AG20443 (cell line): ENCODE results near the gene SYT1.
"Not testable (repeated sequence)": the region's sequence is repeated elsewhere in the genome, so short reads cannot be mapped to it uniquely, and the experiment has no call there.

Source experiments
- DNase-seq: peaks from one replicate; pipeline ENCODE4 v3.0.0; 2012; ENCODE audit warnings: low spot score, mixed read lengths

Gene SYT1

DNA sequence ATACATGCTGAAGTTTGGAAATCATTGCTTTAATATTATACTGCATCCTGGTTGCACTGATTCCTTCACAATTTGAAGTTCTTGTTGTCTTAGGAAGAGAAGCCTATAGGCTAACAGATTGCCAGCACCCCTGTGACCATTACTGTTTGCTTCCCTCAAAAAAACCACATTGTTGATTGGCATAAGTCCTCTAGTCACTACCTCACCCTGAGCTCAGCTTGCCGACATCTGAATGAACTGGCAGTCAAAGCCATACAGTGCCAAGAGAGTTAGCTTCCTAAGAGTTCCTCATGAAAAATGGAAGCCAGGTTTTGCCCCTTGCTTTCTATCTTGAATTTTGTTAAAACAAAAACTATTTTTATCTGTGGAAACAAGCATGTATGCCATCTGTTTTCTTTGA, 276.1 kb downstream of the SYT1 start:
- no peak for DNase-seq

DNA sequence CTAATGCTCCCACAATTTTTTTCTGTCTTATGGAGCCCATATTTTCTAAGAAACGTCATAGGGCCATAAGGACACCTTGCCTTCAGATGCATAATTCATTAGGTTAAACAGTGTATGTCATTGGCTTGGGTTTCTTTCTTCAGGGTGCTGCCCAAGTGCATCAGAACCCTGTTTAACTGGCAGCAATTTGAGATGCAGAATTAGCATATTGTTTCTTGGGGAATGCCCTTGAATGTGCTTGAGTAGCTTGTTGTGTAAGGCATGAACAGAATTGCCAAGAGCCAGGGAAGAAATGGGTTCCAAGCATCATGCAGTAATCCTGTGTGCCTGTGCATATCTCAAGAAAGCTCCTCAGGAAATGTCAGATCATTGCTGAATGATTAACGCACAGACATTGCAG, 277.2 kb downstream of the SYT1 start:
- DNase-seq, result no peak

DNA sequence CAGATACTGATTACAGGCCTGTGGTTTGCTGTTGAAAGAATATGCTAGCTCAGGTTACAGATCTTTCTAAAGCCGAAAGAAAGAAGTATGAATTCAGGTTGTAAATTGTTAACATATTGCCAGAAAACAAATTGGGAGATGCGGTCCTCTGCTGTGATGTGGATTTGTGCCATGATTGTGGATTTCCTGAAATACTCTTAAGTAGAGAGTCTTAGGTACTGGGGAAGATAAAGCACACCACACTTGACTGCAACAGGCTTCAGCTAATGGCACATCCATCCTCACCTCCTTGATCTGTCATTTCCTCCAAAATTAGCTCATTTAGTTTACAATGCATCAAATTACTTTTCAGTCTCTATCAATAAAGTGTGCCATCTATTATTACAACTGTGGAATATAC, 279.2 kb downstream of the SYT1 start:
- DNase-seq, result no peak

DNA sequence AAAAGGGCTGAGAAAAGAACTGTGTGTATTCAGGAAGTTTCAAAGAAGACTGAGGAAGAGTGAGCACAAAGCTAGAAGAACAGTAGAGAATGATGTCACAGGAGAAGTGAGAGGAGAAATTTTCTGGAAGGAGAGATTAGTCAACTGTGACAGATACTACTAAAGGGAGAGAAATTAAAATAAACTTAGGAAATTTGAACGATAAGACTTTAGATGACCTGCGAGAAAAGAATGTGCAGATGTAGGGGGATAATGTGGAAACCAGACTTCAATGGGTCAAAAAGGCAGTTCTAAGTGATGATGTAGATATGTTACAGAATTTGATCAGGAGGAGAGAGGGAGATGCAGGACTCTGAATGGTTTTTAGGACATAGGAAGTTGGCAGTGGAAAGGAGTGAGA, 287.4 kb downstream of the SYT1 start:
- no peak for DNase-seq

DNA sequence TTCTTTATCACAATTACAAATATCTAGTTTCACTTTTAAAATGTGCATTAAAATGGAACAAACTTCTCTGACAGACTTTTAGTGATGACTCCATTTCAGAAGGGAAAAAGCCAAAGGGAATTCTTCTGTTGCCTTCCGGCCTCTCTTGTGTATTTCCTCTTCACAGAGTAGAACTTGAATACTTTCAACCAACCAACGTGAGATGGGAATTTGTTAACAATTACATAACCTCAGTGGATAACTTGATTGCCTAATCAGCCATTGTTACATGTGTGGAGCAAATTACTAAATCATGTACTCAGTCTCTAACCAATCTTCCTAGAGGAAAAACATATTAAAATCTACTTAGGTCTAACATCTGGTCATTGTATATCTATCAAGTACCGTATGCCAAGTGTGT, 291.1 kb downstream of the SYT1 start:
- DNase-seq, result peak; percentile 11

DNA sequence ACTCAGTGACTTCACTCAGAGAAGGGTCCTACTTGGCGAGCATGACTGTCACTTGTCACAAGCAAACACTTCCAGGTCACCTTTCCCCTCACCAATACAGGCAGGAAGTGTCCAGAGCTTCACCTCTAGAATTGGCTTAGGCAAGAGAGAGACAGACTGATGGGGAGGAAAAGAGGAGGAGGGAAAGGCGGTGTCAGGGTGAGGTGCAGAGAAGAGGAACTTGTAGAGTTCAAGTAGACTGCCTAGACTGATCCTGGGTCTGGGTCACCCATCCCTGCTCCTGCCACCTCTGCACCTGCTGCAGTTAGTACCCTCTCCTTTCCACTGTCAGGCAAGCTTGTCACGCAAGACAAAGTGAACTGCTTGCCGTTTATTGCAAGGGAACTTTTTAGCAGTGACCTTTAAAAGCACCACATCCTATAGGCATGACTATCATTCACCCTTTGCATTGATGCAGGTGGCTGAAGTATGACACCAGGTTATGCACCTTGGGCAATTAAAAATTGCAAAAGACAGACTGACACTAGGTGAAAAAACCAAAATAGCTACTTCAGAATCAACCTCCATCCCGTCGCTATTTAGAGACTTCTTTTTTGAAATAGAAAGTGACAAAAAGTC, 292.4 kb downstream of the SYT1 start:
- DNase-seq, result no peak

DNA sequence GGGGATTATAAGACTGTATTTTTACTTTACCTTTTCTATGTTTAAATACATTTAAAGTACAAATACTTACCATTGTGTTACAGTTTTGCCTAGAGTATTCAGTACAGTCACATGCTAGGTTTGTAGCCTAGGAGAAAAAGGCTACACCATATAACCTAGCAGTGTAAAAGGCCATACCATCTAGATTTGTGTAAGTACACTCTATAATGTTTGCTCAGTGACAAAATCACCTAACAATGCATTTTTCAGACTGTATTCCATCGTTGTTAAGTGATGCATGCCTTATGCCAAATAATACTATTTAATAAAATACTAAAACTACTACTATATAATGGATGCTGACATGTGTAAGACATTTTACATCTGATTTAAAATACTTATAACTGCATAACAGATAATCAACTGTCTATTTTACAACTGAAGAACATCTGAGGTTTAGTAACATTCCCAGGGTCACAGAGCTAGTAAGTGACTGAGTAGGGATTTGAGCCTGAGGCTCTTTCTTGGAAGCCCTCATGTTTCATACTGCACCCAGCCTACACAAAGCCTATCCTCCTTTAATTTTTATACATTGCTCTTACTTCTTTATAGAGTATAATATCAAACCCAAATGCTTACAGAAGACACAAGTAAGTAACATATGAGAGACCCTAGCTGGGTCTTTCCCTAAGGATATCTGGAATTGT, 296.8 kb downstream of the SYT1 start:
- no peak for DNase-seq

DNA sequence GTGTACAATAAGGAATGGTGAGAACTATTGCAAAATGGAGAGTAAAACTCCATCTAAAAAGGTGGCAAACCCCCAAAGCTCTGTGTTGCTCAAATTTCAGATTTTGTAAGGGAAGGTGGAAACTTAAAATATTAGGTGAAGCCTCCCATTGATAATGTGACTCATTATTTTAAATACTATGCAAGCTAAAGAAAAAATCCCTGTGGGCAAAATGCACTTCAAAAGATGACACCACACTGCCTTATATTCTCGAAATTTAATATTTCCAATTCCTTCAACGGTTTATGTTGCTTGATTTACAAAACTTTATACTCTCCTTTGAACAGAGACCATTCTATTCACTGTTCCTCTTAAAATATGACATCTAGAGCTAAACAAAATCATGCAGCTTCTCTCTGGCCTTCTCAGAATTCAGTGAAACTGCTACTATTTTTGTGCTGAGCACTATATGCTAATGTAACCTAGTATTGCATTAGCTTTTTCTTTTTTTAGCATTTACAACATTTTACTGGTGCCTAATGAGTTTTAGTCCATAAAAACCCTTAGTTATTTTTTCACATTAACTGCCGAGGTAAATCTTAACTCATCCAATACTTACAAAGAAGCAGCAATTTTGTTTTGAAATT, 297.7 kb downstream of the SYT1 start:
- no peak for DNase-seq

DNA sequence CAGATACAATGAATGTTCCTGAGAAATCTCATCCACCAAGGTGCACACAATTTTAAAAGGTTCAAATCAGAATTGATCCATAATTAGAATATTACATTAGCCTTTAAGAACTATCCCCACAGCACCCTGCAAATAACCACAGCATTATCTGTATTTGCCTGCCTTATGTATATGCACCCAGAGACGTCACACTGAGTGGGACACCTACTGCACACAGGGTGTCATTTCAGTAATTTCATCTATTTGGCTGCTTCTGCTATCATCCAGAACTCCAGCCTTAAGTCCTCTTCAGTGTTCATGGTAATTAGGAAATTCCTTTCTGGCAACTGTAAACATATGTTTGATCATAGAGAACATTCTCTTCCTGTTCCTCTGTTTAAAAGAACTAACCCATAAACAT, 298.4 kb downstream of the SYT1 start:
- no peak for DNase-seq

DNA sequence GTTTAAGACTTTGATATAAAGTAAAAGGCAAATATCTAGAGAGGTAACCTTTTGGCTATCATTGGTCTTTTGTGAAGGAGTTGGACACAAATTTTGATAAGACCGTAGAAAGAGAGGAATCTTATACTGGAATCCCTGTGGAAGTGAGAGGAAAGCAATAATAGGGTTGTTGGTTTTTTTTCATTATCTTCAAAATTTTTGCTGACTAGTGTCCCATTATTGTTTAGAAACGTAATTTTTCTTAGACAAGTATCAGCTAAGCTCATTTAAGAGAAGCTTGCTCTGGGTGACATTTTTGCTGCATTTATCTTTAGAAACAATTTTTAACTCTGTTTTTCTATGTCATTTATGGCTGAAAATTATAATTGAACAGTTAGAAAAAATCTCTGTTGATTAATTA, 300.3 kb downstream of the SYT1 start:
- no peak for DNase-seq

DNA sequence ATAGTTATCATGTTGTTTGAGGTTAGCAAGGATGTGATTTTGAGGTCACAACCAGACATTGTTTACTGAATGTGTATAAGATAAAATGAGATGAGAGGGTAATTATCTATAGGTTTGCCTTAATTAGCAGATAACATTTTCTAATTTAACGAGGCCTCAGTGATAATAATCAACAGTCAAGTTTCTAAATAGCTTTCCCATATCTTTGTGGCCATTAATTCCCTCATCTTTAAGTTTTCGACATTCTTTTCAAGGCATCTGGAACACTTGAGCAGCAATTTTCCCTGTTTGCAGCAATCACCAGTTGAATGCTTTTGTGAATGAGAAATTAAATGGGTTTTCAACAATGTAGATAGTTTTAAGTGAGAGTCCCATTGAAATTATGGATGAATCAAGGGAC, 304.1 kb downstream of the SYT1 start:
- DNase-seq, result no peak

DNA sequence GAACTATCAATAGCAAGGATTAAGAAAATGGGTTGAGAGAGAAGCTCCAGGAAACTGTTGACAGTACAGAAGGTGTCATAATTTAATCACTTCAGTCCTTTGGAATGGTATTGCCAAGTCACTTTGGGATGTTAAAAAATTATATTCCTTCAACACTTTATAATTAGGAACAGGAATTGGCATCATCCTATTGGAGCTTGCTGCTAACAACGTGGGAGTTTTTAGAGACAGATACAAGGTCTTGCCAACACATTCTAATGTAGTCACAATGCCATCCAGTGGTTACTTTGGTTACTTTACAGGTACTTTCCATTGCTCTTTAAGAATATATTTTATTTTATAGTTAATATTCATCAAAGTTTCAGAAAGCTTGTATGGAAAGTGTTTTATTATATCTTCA, 310.1 kb downstream of the SYT1 start:
- peak; percentile 30 for DNase-seq

DNA sequence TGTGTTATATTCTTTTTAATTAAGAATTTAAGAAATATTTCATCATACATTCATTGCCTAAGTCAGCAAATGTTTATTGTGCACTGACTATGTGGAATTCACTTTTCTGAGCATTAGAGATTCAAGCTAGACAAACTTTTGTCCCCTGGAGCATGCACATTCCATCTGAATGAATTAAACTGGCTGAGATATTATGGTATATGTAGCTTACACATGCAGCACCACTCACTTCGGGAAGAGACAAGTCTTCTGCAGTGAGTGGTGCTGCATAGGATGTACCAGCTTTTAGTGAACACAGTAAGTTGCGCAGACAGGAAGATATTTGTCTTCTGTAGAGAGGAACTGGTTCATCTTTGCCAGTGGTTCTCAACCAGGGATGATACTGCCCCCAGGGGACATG, 318.4 kb downstream of the SYT1 start:
- DNase-seq, result no peak

DNA sequence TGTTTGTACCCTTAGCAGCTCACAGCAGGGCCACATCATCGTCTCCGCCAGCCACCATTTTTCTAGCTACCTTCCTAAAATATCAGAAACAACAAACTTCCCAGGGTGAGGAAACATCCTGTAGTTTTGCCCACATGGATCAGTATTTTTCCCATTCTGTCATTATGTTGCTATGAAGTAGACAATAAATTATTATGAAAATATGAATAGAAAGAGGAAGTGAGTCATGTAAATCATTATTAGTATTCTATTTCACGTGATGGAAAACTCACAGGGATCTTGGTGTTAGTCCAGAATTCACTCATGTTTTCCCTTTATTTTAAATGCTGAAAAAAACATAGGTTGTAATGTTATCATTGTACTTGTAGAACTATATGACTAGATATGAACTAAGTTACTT, 319.4 kb downstream of the SYT1 start:
- DNase-seq, result no peak

DNA sequence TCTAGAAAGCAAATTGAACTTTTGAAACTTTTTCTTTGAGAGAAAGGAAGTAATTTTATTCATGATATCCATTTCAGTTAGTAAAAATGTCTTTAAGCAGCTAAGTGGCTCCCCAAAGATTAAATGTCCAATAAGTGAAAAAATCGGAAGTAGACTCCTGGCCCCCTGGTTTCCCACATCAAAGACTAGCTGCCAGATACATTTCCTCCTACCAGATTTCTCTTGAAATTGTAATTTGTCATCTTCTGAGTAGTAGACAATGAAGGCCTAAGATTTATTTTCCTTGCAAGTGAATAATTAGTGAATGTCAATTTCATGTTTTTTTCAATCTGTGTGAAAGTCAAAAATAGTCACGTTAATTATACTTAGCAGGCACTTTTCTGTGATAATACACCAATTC, 321.9 kb downstream of the SYT1 start:
- no peak for DNase-seq

DNA sequence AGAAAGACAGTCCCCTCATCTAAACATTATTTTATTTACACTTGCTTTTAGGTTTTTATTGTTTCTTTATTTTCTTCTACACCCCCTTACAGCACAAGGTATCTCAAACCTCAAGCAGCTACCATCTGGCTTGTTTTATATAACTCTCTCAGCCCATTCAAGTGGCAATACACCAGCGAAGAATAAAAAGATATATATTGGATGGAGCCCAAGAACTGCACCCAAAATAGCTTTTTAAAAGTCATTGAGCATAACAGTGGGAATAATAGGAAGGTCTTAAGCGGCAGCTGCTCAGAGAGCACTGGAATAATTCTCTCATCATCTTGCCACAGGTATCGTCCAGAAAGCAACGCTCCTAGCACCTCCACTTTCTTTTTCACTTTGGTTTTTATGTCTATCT, 322.5 kb downstream of the SYT1 start:
- DNase-seq, result no peak

DNA sequence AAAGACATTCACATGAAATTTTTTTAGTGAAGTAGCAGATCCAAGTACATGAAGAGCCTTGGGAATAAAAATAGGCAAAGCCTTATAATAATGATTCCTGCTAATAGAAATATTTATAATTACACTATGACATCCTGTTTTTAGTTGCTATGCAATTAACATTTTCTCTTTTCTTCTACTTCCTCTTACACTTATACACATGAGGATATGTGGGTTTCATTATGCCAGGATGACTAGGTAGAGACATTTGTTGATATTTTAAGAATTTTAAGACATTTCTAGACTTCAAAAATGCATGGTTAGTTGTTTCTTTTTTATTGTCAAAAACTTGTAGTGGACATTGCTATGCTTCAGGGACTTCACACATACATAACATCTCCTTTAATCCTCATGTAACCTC, 326.8 kb downstream of the SYT1 start:
- no peak for DNase-seq

DNA sequence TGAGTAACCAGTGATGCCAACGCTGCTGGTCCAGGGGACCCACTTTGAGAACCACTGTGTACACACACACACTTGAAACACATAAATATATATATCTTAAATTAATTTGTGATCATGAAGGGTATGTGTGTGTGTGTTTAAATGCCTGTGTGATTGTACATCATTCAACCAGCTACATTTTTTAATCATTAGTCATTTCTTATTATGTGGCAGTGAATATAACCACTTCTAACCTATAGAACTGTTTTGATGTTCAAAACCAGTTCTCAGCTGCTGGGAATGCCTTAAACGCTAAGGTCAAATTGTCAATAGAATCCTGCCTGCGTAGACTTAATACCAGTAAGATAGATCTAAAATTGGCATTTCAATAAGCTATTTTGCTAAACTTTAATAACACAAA, 330.0 kb downstream of the SYT1 start:
- no peak for DNase-seq

DNA sequence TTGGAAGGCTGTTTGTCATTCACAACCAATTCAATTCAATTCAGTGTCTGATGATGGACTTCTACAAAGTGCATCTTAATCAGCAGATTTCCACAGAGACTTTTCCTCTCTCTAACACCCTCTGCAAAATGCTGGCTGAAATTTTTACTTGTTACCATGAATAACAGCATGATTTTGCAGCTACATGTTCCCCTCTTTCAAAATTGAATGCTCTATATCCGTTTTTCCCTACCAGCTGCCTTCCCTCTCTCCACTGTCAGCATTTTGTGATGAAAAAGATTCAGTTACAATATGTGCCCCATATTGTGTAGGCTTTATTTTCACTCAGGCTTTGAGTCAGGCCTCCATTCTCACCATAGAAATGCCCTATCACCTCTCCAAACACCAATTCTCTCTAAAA, 334.6 kb downstream of the SYT1 start:
- DNase-seq, result no peak

DNA sequence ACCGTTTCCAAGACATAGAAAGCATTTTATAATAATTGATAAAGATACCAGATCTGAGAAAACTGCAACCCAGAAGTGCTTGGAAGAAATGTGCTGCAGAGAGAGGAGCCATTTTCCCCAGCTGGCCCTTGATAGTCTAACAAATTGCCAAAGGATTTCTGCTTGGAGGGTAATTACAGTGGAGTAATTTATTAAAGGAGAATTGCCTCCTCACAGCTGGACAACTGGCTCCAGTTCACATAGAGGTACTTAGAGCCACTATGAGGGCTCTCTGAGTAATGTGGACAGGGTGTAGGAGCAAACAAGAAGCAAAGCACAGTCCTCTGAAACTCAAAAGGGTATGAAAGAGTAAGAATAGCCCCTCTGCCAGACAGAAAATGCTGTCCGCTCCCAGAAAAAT, 335.6 kb downstream of the SYT1 start:
- DNase-seq, result no peak

DNA sequence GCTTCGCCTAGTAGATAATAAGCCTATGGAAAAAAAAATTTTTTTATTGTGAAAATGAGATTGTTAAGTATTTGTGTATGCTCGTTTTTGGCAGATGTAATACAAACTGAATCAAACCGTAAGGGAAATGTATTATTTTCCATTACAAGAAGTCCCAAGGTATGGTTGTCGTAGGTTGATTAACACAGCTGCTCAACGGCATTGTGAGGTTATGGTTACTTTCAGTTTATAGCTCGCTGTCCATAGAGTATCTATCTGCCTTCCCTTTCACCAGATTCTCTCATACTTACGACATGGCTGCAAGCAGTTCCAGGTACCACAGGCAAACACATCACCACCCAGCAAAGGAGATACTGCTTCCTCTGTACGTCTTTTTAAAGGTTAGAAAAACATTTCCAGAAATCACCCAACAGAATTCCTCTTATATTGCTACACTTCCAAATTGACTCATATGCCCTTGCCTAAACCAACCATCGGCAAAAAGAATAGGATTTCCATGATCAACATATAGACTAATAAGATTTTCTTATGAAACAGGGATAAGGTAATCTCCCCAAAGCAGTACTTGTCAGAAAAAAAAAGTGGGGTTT, 338.6 kb downstream of the SYT1 start:
- DNase-seq, result no peak

DNA sequence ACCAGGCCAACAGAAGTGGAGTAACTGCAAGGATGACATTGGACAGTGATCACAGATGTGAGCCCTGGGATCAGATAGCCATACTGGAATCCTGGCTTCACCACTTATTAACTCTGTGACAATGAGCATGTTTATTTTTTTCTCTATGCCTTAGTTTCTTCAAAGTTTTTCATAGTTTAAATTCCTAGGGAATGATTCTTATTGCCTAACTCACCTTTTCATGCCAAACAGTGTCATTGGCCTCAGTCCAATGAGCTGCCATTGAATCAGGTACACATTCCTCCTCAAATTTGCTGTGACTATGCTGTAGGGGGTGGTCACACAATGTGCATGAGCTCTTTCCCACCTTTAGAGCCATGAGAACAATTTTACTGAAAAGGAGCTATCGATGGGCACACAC, 342.3 kb downstream of the SYT1 start:
- DNase-seq, result no peak

DNA sequence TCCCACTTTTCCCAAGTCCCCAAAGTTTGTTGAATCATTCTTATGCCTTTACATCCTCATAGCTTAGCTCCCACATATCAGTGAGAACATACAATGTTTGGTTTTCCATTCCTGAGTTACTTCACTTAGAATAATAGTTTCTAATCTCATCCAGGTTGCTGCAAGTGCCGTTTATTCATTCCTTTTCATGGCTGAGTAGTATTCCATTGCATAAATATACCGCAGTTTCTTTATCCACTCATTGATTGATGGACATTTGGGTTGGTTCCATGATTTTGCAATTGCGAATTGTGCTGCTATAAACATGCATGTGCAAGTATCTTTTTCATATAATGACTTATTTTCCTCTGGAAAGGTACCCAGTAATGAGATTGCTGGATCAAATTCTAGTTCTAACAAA, 345.8 kb downstream of the SYT1 start:
- DNase-seq, result not testable (repeated sequence)

DNA sequence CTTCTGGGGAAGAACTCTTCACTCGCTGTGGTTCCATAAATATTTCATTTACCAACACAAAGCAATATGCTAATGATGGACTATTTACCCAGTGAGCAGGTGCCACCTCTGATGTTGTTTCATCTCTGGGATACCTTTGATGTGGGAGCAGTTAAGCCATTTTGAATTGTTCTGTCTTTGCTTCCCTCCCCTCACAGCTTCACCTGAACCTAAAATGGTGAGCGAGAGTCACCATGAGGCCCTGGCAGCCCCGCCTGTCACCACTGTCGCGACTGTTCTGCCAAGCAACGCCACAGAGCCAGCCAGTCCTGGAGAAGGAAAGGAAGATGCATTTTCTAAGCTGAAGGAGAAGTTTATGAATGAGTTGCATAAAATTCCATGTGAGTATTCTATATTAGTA, 352.7 kb downstream of the SYT1 start:
- no peak for DNase-seq
